Thyroid gland (tissue), 4 donors: ENCODE results near the gene ABI1. TPM values are rescaled to one million over a fixed set of nuclear protein-coding genes. Genes with fewer than 3 reads are reported as not detected.

Experiments
- DNase-seq, 2 donors: peaks; one replicate each; pipeline ENCODE4 v3.0.0-alpha.2; 2019
- H3K27ac ChIP-seq, 3 donors: fragments of 200-600 bp; sonication (generic); 1 replicate in 2 of 3; 2 replicates in 1 of 3; pipeline ENCODE4 v1.5.1; 2016 to 2019; ENCODE audit warnings: mild to moderate bottlenecking in 1 of 3, moderate library complexity in 1 of 3
- H3K27me3 ChIP-seq: fragments of 200-600 bp; sonication (generic); one replicate; pipeline ENCODE4 v1.5.1; 2019
- H3K36me3 ChIP-seq, 2 donors: fragments of 200-600 bp; sonication (generic); one replicate each; pipeline ENCODE4 v1.5.1; 2016 to 2019
- H3K4me1 ChIP-seq, 2 donors: fragments of 200-600 bp; sonication (generic); one replicate each; pipeline ENCODE4 v1.5.1; 2017 to 2019
- H3K4me3 ChIP-seq, 3 donors: fragments of 200-600 bp; sonication (generic); replicated peaks in 1 of 3; 1 replicate in 2 of 3; 2 replicates in 1 of 3; pipeline ENCODE4 v1.5.1; 2016; ENCODE audit warnings: mild to moderate bottlenecking in 1 of 3
- H3K9me3 ChIP-seq: fragments of 200-600 bp; sonication (generic); one replicate; pipeline ENCODE4 v1.5.1; 2017
- POLR2A ChIP-seq, 2 donors: fragments of 450-650 bp; IDR thresholded peaks; one replicate each; pipeline ENCODE4 v1.6.1; 2017; ENCODE audit warnings: antibody characterized with exemption in 2 of 2, mild to moderate bottlenecking in 2 of 2, moderate library complexity in 1 of 2
- WGBS, 2 donors: methylation state at CpG; one replicate each; pipeline ENCODE4 v1.1.5; 2017; 5-methylcytosine and 5-hydroxymethylcytosine counted together
- intact Hi-C: fragments of 100-400 bp; cut with DNase I; formaldehyde crosslinking; loops from one replicate; pipeline ENCODE4 v1.15.1; 2023
- total RNA-seq, 4 donors: library from RNA; depleted of rRNA; stranded (reverse); fragments of >200 nt; gene quantifications; one replicate each; pipeline ENCODE4 v1.2.3, GENCODE V29; 2016
- TF ChIP-seq, protein P1 (sequence below), 6 experiments: fragments of 200-600 bp in 3 of 6; fragments of 450-650 bp in 3 of 6; sonication (generic) in 3 of 6; IDR thresholded peaks; one replicate each; pipeline ENCODE4 v1.5.1; 2016 to 2019; ENCODE audit warnings: antibody characterized with exemption in 6 of 6, mild to moderate bottlenecking in 2 of 6, inconsistent platforms in 1 of 6, moderate library complexity in 1 of 6

The ABI1 gene
- total RNA-seq, 4 donors from 2014 or later: 42.7 to 72.3 (median 47.4) TPM

DNA sequence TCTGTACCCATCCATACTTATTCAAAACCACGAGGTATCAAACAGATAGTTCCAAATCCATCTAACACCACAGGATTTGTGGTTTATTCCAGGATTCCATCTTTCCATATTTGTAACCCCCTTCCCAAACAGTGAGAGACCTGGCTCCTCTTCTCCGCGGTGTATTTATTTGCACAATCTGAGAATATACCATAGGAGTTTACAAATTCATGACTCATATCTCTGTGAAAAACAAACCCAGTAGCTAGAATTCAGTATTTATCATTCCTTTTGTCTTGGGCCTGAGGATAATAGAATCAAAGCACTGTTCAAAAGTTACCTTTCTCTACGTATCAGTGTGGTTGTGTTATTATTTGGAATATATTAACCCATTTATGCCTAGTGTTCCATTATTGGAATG, 131.4 kb downstream of the ABI1 start:
- H3K27me3 ChIP-seq: no peaks in the 10 kb centered on the region
- H3K4me1 ChIP-seq: peaks cover 0 to 7% of the 10 kb centered on the region in 2 donors
- no peak for TF ChIP-seq POLR2A (IDR thresholded peaks at IDR 0.05)
- TF ChIP-seq, protein P1, sequence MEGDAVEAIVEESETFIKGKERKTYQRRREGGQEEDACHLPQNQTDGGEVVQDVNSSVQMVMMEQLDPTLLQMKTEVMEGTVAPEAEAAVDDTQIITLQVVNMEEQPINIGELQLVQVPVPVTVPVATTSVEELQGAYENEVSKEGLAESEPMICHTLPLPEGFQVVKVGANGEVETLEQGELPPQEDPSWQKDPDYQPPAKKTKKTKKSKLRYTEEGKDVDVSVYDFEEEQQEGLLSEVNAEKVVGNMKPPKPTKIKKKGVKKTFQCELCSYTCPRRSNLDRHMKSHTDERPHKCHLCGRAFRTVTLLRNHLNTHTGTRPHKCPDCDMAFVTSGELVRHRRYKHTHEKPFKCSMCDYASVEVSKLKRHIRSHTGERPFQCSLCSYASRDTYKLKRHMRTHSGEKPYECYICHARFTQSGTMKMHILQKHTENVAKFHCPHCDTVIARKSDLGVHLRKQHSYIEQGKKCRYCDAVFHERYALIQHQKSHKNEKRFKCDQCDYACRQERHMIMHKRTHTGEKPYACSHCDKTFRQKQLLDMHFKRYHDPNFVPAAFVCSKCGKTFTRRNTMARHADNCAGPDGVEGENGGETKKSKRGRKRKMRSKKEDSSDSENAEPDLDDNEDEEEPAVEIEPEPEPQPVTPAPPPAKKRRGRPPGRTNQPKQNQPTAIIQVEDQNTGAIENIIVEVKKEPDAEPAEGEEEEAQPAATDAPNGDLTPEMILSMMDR (IDR thresholded peaks at IDR 0.05): no peak
- no peak overlapping the region for H3K4me3 ChIP-seq
- peaks cover 0 to 5% of the 10 kb centered on the region in 2 donors for H3K36me3 ChIP-seq
- H3K27ac ChIP-seq: no peak overlapping the region
- H3K9me3 ChIP-seq: no peaks in the 10 kb centered on the region
- intact Hi-C loops: loop anchor here (5.0 kb wide), 1 partner anchor 133 kb away; the partner anchor contains the start of gene ABI1
- WGBS, 2 donors: 95 to 97% methylated on average over 4 of the region's 4 CpGs
- DNase-seq: no peak

DNA sequence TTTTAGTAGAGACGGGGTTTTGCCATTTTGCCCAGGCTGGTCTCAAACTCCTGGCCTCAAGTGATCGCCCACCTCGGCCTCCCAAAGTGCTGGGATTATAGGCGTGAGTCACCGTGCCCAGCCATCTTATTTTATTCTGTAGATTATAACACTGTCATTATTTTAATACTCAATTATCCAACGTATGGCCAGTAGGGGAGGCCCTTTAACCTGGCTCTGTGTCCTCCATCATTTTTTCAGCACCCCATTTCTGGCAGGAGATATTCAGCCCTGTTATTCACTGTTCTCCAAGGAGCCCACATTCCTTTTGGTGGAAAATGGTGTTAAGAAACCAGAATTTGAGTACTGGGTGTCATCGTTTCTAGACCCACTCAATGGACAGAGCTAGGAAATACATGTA, 131.8 kb downstream of the ABI1 start:
- WGBS, 2 donors: 96 to 97% methylated on average over 7 of the region's 7 CpGs
- peaks cover 0 to 8% of the 10 kb centered on the region in 2 donors for H3K36me3 ChIP-seq
- no peaks in the 10 kb centered on the region for H3K9me3 ChIP-seq

DNA sequence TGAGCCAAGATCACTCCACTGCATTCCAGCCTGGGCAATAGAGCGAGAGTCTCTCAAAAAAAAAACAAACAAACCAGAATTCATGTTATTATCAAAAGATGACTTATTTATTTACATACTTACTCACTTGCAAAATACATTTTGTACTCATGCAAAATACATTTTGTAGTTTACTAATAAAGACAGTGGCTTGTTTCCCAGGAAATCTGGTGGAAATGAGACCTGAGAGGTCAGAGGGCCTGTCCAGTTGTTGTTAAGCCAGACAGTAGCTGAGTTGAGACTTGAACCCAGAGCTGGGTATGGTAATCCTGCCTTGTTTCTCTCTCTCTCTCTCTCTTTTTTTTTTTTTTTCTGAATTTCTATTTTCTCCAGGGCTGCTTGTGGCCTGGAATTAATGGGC, 133.8 kb downstream of the ABI1 start:
- intact Hi-C loops: loop anchor here (5.0 kb wide), 1 partner anchor 135 kb away; the partner anchor contains the start of gene ABI1
- H3K4me1 ChIP-seq: no peaks in the 10 kb centered on the region

More for the DNA sequence above, 131.8 kb downstream of the ABI1 start:
- Histone ChIP-seq H3K4me1 (peaks cover 0 to 4% of the 10 kb centered on the region in 2 donors), H3K4me3 (no peak overlapping the region), H3K27me3 (no peaks in the 10 kb centered on the region), H3K27ac (no peak overlapping the region)
- DNase-seq: no peak
- intact Hi-C loops: loop anchor here (5.0 kb wide), 1 partner anchor 133 kb away; the partner anchor contains the start of gene ABI1
- no peak for TF ChIP-seq POLR2A (IDR thresholded peaks at IDR 0.05)
- TF ChIP-seq, protein P1 (IDR thresholded peaks at IDR 0.05): no peak

DNA sequence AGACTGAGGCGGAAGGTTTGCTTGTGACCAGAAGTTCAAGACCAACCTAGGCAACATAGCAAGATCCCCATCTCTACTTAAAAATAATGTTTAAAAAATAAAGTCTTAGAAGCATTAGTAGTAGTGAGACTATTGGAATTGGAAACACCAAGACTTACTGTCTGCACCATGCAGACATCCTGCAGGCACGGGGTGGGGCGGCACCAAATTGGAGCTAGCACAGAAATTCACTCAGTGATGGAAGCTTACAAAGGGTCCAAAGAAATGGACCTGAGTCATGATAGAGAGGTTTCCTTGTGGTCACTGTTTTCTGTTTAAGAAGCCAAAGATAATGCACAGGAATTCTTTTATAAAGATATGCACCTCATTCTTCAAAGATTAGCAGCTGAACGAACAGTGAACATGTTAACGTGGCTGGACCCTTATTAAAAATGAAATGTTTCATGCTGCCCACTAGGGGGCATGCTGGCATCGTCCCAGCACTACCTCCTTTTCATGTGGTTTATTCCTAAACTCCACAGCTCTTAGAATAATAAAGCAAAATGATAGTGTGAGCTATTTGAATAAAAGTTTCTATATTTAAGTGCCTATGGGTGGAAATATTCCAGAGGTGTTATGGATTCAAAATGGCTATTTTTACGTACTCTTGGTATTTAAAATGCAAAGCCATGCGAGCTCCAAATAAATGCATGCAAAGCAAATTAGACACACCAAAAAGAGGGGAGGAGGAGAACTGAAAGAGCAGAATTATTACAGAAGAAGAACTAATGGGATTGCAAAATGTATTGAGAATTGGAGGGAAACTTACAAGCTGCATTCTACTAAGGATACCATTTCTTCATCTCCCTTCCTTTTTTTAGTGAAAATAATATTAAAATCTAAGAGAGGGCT, 134.7 kb downstream of the ABI1 start:
- no peaks in the 10 kb centered on the region for H3K27me3 ChIP-seq
- H3K36me3 ChIP-seq: peaks cover 0 to 8% of the 10 kb centered on the region in 2 donors
- DNase-seq: peak; percentile 49 to 78
- no peaks in the 10 kb centered on the region for H3K4me1 ChIP-seq
- no peak overlapping the region for H3K27ac ChIP-seq
- H3K4me3 ChIP-seq: no peak overlapping the region
- TF ChIP-seq POLR2A (IDR thresholded peaks at IDR 0.05): no peak
- TF ChIP-seq, protein P1 (IDR thresholded peaks at IDR 0.05): peak; percentile 44 to 83 (median 80)
- H3K9me3 ChIP-seq: no peaks in the 10 kb centered on the region
- 58 to 60% methylated on average over 8 of the region's 8 CpGs for WGBS, 2 donors
- intact Hi-C loops: loop anchor here (2.0 to 5.0 kb wide), 2 partner anchors 136 to 159 kb away; partner anchors contain the start of gene ABI1

More for the DNA sequence above, 133.8 kb downstream of the ABI1 start:
- Histone ChIP-seq H3K27ac (no peak overlapping the region), H3K27me3 (no peaks in the 10 kb centered on the region), H3K36me3 (peaks cover 0 to 8% of the 10 kb centered on the region in 2 donors), H3K4me3 (no peak overlapping the region), H3K9me3 (no peaks in the 10 kb centered on the region)
- WGBS, 2 donors: 100% methylated on average over 1 of the region's 1 CpG
- TF ChIP-seq, protein P1 (IDR thresholded peaks at IDR 0.05): no peak
- no peak for TF ChIP-seq POLR2A (IDR thresholded peaks at IDR 0.05)
- no peak for DNase-seq

DNA sequence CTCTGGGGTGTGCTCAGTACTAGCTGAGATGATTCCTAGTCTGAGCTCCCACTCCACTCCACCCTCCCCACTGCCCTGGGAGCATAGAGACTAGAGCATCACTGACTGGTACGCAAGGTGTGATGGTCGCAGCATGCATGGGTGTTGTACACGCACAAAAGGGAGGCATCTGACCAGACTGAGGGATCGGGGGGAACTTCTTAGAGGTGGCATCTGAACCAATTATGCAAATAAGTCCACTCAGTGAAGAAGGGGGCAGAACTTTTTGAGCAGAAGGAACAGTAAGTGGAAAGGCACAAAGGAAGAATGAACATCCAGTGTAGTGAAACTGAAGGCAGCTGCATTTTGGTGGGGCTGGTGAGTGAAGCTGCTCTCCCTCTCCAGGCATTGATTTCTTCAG, 137.7 kb downstream of the ABI1 start:
- Histone ChIP-seq H3K36me3 (peaks cover 0 to 8% of the 10 kb centered on the region in 2 donors), H3K4me1 (no peaks in the 10 kb centered on the region), H3K27ac (no peak overlapping the region), H3K4me3 (no peak overlapping the region), H3K27me3 (no peaks in the 10 kb centered on the region), H3K9me3 (no peaks in the 10 kb centered on the region)
- intact Hi-C loops: no loop called here
- TF ChIP-seq, protein P1 (IDR thresholded peaks at IDR 0.05): no peak
- TF ChIP-seq POLR2A (IDR thresholded peaks at IDR 0.05): no peak
- DNase-seq: no peak
- 97% methylated on average over 4 of the region's 4 CpGs for WGBS, 2 donors
